ENCODE measurements around the gene PTCRA.
"Not testable (repeated sequence)": the region's sequence is repeated elsewhere in the genome, so short reads cannot be mapped to it uniquely, and the experiment has no call there.

PTCRA gene

GRCh38 chr6:42915732-42916131 lies at the start of gene PTCRA:
Gene PTCRA, plus strand, starts transcription at chr6:42916053. Its CDS starts 17 bp downstream, at chr6:42916070.
- no peak for DNase-seq (ENCODE audit: low spot score)
- no peak for TF ChIP-seq CTCF (IDR thresholded peaks at IDR 0.05; ENCODE audit: borderline replicate concordance, control extremely low read depth, extremely low read depth, insufficient read depth, missing control alignments)
- in situ Hi-C loops (cut with MboI; ENCODE audit: low sequenced_read_pairs, unreplicated experiment) = no loop called here

GRCh38 chr6:42870145-42870936 lies 45.5 kb upstream of the PTCRA start:
- no peak for TF ChIP-seq CTCF (IDR thresholded peaks at IDR 0.05; ENCODE audit: borderline replicate concordance, control extremely low read depth, extremely low read depth, insufficient read depth, missing control alignments)
- DNase-seq (ENCODE audit: low spot score) = no peak
- in situ Hi-C loops (cut with MboI; ENCODE audit: low sequenced_read_pairs, unreplicated experiment) = loop anchor here (10.0 kb wide), 1 partner anchor 206 kb away; no protein-coding TSS in a partner anchor

- no peak for DNase-seq (ENCODE audit: low spot score)
- in situ Hi-C loops (cut with MboI; ENCODE audit: low sequenced_read_pairs, unreplicated experiment) = loop anchor here (10.0 kb wide), 1 partner anchor 207 kb away; no protein-coding TSS in a partner anchor
- no peak for TF ChIP-seq CTCF (IDR thresholded peaks at IDR 0.05; ENCODE audit: borderline replicate concordance, control extremely low read depth, extremely low read depth, insufficient read depth, missing control alignments)
Observed at GRCh38 chr6:42871711-42872110, 44.1 kb upstream of the PTCRA start.

GRCh38 chr6:42873313-42873712 lies 42.5 kb upstream of the PTCRA start:
- in situ Hi-C loops (cut with MboI; ENCODE audit: low sequenced_read_pairs, unreplicated experiment) = loop anchor here (10.0 kb wide), 1 partner anchor 209 kb away; no protein-coding TSS in a partner anchor
- no peak for DNase-seq (ENCODE audit: low spot score)
- TF ChIP-seq CTCF (IDR thresholded peaks at IDR 0.05; ENCODE audit: borderline replicate concordance, control extremely low read depth, extremely low read depth, insufficient read depth, missing control alignments) = no peak

GRCh38 chr6:42877695-42878094 lies 38.2 kb upstream of the PTCRA start:
- no peak for TF ChIP-seq CTCF (IDR thresholded peaks at IDR 0.05; ENCODE audit: borderline replicate concordance, control extremely low read depth, extremely low read depth, insufficient read depth, missing control alignments)
- in situ Hi-C loops (cut with MboI; ENCODE audit: low sequenced_read_pairs, unreplicated experiment) = loop anchor here (10.0 kb wide), 1 partner anchor 213 kb away; no protein-coding TSS in a partner anchor
- DNase-seq (ENCODE audit: low spot score) = no peak

GRCh38 chr6:42879372-42880239 lies 36.2 kb upstream of the PTCRA start, which contains the start of gene RPL7L1:
Gene RPL7L1, plus strand, starts transcription at chr6:42879616. Its CDS starts 295 bp downstream, at chr6:42879911.
- no peak for TF ChIP-seq CTCF (IDR thresholded peaks at IDR 0.05; ENCODE audit: borderline replicate concordance, control extremely low read depth, extremely low read depth, insufficient read depth, missing control alignments)
- in situ Hi-C loops (cut with MboI; ENCODE audit: low sequenced_read_pairs, unreplicated experiment) = loop anchor here (10.0 kb wide), 1 partner anchor 215 kb away; no protein-coding TSS in a partner anchor
- DNase-seq (ENCODE audit: low spot score) = peak; percentile 84

- in situ Hi-C loops (cut with MboI; ENCODE audit: low sequenced_read_pairs, unreplicated experiment); DNase-seq (ENCODE audit: low spot score): not testable (repeated sequence)
Observed at GRCh38 chr6:42880240-42880817, 35.5 kb upstream of the PTCRA start.

GRCh38 chr6:42880871-42881270 lies 35.0 kb upstream of the PTCRA start:
- in situ Hi-C loops (cut with MboI; ENCODE audit: low sequenced_read_pairs, unreplicated experiment) = not testable (repeated sequence)

More at GRCh38 chr6:42880871-42881270, 35.0 kb upstream of the PTCRA start:
- not testable (repeated sequence) for DNase-seq (ENCODE audit: low spot score)

Data from GM13976 (cell line).